T-cell (primary cell): ENCODE results near the gene LST1. TPM values are rescaled to one million over a fixed set of nuclear protein-coding genes. Genes with fewer than 3 reads are reported as not detected.
A peak's percentile ranks its signal among the peaks of the same experiment; 100 is the strongest.

Experiments
- ATAC-seq, 4 experiments: fragments of 200-7000 bp in 3 of 4; fragments of 150-1000 bp in 1 of 4; cut with Tn5 transposase; replicated peaks in 1 of 4; 1 replicate in 3 of 4; 2 replicates in 1 of 4; pipeline ENCODE4 v1.10.0; 2021; ENCODE audit warnings: moderate library complexity in 3 of 4, mild to moderate bottlenecking in 2 of 4, moderate number of reproducible peaks in 1 of 4
- CTCF ChIA-PET, 2 donors: fragments of 300-600 bp; sonication (Branson Sonifier 250); formaldehyde crosslinking; loops; one replicate each; lab custom pipeline; 2022; ENCODE audit warnings: antibody characterized with exemption in 2 of 2; lab: Charles Lee
- POLR2A ChIA-PET, 2 donors: fragments of 300-600 bp; sonication (Branson Sonifier 250); formaldehyde crosslinking; loops; one replicate each; lab custom pipeline; 2022; ENCODE audit warnings: antibody characterized with exemption in 2 of 2; lab: Charles Lee
- DNase-seq, 35 experiments: peaks; one replicate each; pipeline versions ENCODE4 v3.0.0 to v3.0.0-alpha.2; 2013 to 2023
- H3K27ac ChIP-seq: one replicate; pipeline ENCODE4 v1.5.1; 2013; ENCODE audit warnings: low read length
- H3K27me3 ChIP-seq, 2 experiments: replicated peaks in 1 of 2; 1 replicate in 1 of 2; 2 replicates in 1 of 2; pipeline versions ENCODE4 v1.6.1 to v1.7.0; 2013; ENCODE audit warnings: low read length in 1 of 2, mixed read lengths in 1 of 2; ENCODE audit not compliant: control insufficient read depth in 2 of 2, insufficient read depth in 2 of 2; ENCODE audit errors: extremely low read depth in 1 of 2
- H3K36me3 ChIP-seq, 2 donors: 1 replicate in 1 of 2; 2 replicates in 1 of 2; pipeline versions ENCODE4 v1.6.1 to v1.7.0; 2013; ENCODE audit warnings: low read length in 1 of 2; ENCODE audit not compliant: control insufficient read depth in 2 of 2, insufficient read depth in 1 of 2; ENCODE audit errors: extremely low read depth in 1 of 2
- H3K4me1 ChIP-seq, 2 experiments: 1 replicate in 1 of 2; 2 replicates in 1 of 2; pipeline versions ENCODE4 v1.6.1 to v1.7.0; 2013; ENCODE audit warnings: low read length in 2 of 2, mixed read lengths in 1 of 2; ENCODE audit not compliant: insufficient read depth in 2 of 2, control insufficient read depth in 1 of 2; ENCODE audit errors: extremely low read depth in 1 of 2
- H3K4me3 ChIP-seq, 2 donors: 1 replicate in 1 of 2; 2 replicates in 1 of 2; pipeline versions ENCODE4 v1.5.1 to v1.7.0; 2013; ENCODE audit warnings: mild to moderate bottlenecking in 2 of 2, low read length in 1 of 2, moderate library complexity in 1 of 2; ENCODE audit not compliant: control insufficient read depth in 1 of 2; ENCODE audit errors: extremely low read depth in 1 of 2
- H3K9me3 ChIP-seq: 2 replicates; pipeline ENCODE4 v1.7.0; 2013
- H3K27ac Mint-ChIP-seq, 2 donors: one replicate each; pipeline ENCODE4 v1.8.0; 2020 to 2021; ENCODE audit warnings: mild to moderate bottlenecking in 2 of 2, mixed read lengths in 2 of 2
- H3K27me3 Mint-ChIP-seq, 2 donors: one replicate each; pipeline ENCODE4 v1.8.0; 2021 to 2022; ENCODE audit warnings: mixed read lengths in 2 of 2
- H3K36me3 Mint-ChIP-seq: one replicate; pipeline ENCODE4 v1.8.0; 2021; ENCODE audit warnings: mixed read lengths
- H3K4me1 Mint-ChIP-seq, 3 donors: one replicate each; pipeline ENCODE4 v1.8.0; 2020 to 2022; ENCODE audit warnings: mixed read lengths in 3 of 3, mild to moderate bottlenecking in 1 of 3
- H3K4me3 Mint-ChIP-seq, 3 donors: one replicate each; pipeline ENCODE4 v1.8.0; 2020 to 2022; ENCODE audit warnings: mild to moderate bottlenecking in 3 of 3, mixed read lengths in 3 of 3, moderate library complexity in 3 of 3
- H3K9me3 Mint-ChIP-seq, 3 donors: one replicate each; pipeline ENCODE4 v1.8.0; 2020 to 2022; ENCODE audit warnings: mixed read lengths in 3 of 3
- WGBS: methylation state at CpG from one replicate; pipeline ENCODE4 v1.1.5; 2013; ENCODE audit warnings: missing lambda C conversion rate; ENCODE audit not compliant: insufficient coverage; 5-methylcytosine and 5-hydroxymethylcytosine counted together
- total RNA-seq, 35 experiments: library from RNA in 6 of 35; stranded (reverse) in 6 of 35; fragments of 120-200 nt in 1 of 35; gene quantifications; one replicate each; pipeline versions ENCODE4 v1.2.1 to v1.2.4 and lab custom pipeline; 2013 to 2026

LST1 gene
- total RNA-seq, 5 donors from 2014 or later (not counting 1 experiment from before 2014, with no cell fraction given), result 13.4 to 28.0 (median 20.4) TPM

GRCh38 chr6:31631209-31631608, 45.1 kb downstream of the LST1 start:
- no peak overlapping the region for H3K27ac Mint-ChIP-seq
- DNase-seq (no peak), ATAC-seq (peak in 1 of 4 experiments; percentile 10)
- H3K36me3 ChIP-seq, result peaks cover 40 to 98% of the 10 kb centered on the region in 2 donors
- H3K9me3 ChIP-seq, result no peaks in the 10 kb centered on the region
- no peaks in the 10 kb centered on the region for H3K4me1 ChIP-seq
- no peaks in the 10 kb centered on the region for H3K27me3 Mint-ChIP-seq
- peaks cover 60% of the 10 kb centered on the region for H3K36me3 Mint-ChIP-seq
- ChIA-PET CTCF (no interaction called here), POLR2A (no interaction called here)
- peaks cover 0 to 14% (median 3%) of the 10 kb centered on the region in 3 donors for H3K4me1 Mint-ChIP-seq
- no peaks in the 10 kb centered on the region for H3K9me3 Mint-ChIP-seq
- no peak overlapping the region for H3K27ac ChIP-seq
- WGBS, result 99% methylated on average over 9 of the region's 16 CpGs
- no peak overlapping the region for H3K4me3 ChIP-seq
- H3K27me3 ChIP-seq, result no peaks in the 10 kb centered on the region
- H3K4me3 Mint-ChIP-seq, result no peak overlapping the region

- H3K36me3 Mint-ChIP-seq, result peaks cover 61% of the 10 kb centered on the region
- H3K27me3 Mint-ChIP-seq, result no peaks in the 10 kb centered on the region
- ChIA-PET POLR2A (no interaction called here), CTCF (no interaction called here)
- no peak for DNase-seq
- peaks cover 0 to 14% (median 3%) of the 10 kb centered on the region in 3 donors for H3K4me1 Mint-ChIP-seq
- peaks cover 40 to 98% of the 10 kb centered on the region in 2 donors for H3K36me3 ChIP-seq
- H3K4me3 Mint-ChIP-seq, result no peak overlapping the region
- H3K9me3 Mint-ChIP-seq, result no peaks in the 10 kb centered on the region
- no peaks in the 10 kb centered on the region for H3K9me3 ChIP-seq
- no peaks in the 10 kb centered on the region for H3K4me1 ChIP-seq
- H3K4me3 ChIP-seq, result no peak overlapping the region
- H3K27ac ChIP-seq, result no peak overlapping the region
- ATAC-seq, result peak in 1 of 4 experiments; percentile 5
- no peak overlapping the region for H3K27ac Mint-ChIP-seq
- H3K27me3 ChIP-seq, result no peaks in the 10 kb centered on the region
- 97% methylated on average over 19 of the region's 32 CpGs for WGBS
Observed at GRCh38 chr6:31631681-31632278, 45.7 kb downstream of the LST1 start.

- H3K4me3 ChIP-seq, result no peak overlapping the region
- ChIA-PET POLR2A (no interaction called here), CTCF (no interaction called here)
- 98% methylated on average over 9 of the region's 26 CpGs for WGBS
- H3K27me3 ChIP-seq, result no peaks in the 10 kb centered on the region
- H3K9me3 ChIP-seq, result no peaks in the 10 kb centered on the region
- Mint-ChIP-seq H3K27ac (no peak overlapping the region), H3K36me3 (peaks cover 62% of the 10 kb centered on the region), H3K9me3 (no peaks in the 10 kb centered on the region), H3K4me3 (no peak overlapping the region), H3K4me1 (peaks cover 0 to 11% (median 3%) of the 10 kb centered on the region in 3 donors), H3K27me3 (no peaks in the 10 kb centered on the region)
- ATAC-seq (no peak), DNase-seq (no peak)
- peaks cover 39 to 98% of the 10 kb centered on the region in 2 donors for H3K36me3 ChIP-seq
- no peaks in the 10 kb centered on the region for H3K4me1 ChIP-seq
- no peak overlapping the region for H3K27ac ChIP-seq
Observed at GRCh38 chr6:31632279-31632946, 46.3 kb downstream of the LST1 start.

GRCh38 chr6:31633447-31633846, 47.4 kb downstream of the LST1 start:
- POLR2A ChIA-PET, result interaction anchor here in 1 of 2 donors (1.0 kb wide), 1 partner anchor 35 kb away, joined by 10 read pairs; no protein-coding TSS in a partner anchor
- H3K27me3 Mint-ChIP-seq, result no peaks in the 10 kb centered on the region
- H3K36me3 Mint-ChIP-seq, result peaks cover 52% of the 10 kb centered on the region
- no peaks in the 10 kb centered on the region for H3K9me3 ChIP-seq
- H3K36me3 ChIP-seq, result peaks cover 37 to 97% of the 10 kb centered on the region in 2 donors
- DNase-seq (no peak), ATAC-seq (no peak)
- no peaks in the 10 kb centered on the region for H3K27me3 ChIP-seq
- no peak overlapping the region for H3K27ac Mint-ChIP-seq
- CTCF ChIA-PET, result no interaction called here
- no peak overlapping the region for H3K4me3 ChIP-seq
- WGBS, result 92% methylated on average over 5 of the region's 7 CpGs
- H3K4me3 Mint-ChIP-seq, result no peak overlapping the region
- H3K9me3 Mint-ChIP-seq, result no peaks in the 10 kb centered on the region
- H3K4me1 Mint-ChIP-seq, result peaks cover 0 to 6% (median 0%) of the 10 kb centered on the region in 3 donors
- no peaks in the 10 kb centered on the region for H3K4me1 ChIP-seq
- H3K27ac ChIP-seq, result no peak overlapping the region

- H3K27me3 ChIP-seq, result no peaks in the 10 kb centered on the region
- no peak overlapping the region for H3K27ac Mint-ChIP-seq
Observed at GRCh38 chr6:31634131-31634530, 48.1 kb downstream of the LST1 start.

GRCh38 chr6:31634969-31635575, 49.0 kb downstream of the LST1 start:
- ChIA-PET CTCF (no interaction called here), POLR2A (no interaction called here)
- Mint-ChIP-seq H3K9me3 (no peaks in the 10 kb centered on the region), H3K4me3 (no peak overlapping the region), H3K27ac (no peak overlapping the region), H3K4me1 (peaks cover 0 to 6% (median 2%) of the 10 kb centered on the region in 3 donors), H3K36me3 (peaks cover 51% of the 10 kb centered on the region), H3K27me3 (no peaks in the 10 kb centered on the region)
- Histone ChIP-seq H3K9me3 (no peaks in the 10 kb centered on the region), H3K4me3 (no peak overlapping the region), H3K27me3 (no peaks in the 10 kb centered on the region), H3K4me1 (no peaks in the 10 kb centered on the region), H3K27ac (no peak overlapping the region), H3K36me3 (peaks cover 36 to 98% of the 10 kb centered on the region in 2 donors)
- 86% methylated on average over 8 of the region's 11 CpGs for WGBS
- peak in 1 of 4 experiments; percentile 21 for ATAC-seq
- no peak for DNase-seq

More at GRCh38 chr6:31634131-31634530, 48.1 kb downstream of the LST1 start:
- DNase-seq, result no peak
- ChIA-PET POLR2A (interaction anchor here in 1 of 2 donors (1.0 kb wide), 1 partner anchor 35 kb away, joined by 10 read pairs; no protein-coding TSS in a partner anchor), CTCF (no interaction called here)
- H3K4me3 ChIP-seq, result no peak overlapping the region
- no peak for ATAC-seq
- no peaks in the 10 kb centered on the region for H3K9me3 ChIP-seq
- H3K36me3 ChIP-seq, result peaks cover 37 to 97% of the 10 kb centered on the region in 2 donors
- H3K9me3 Mint-ChIP-seq, result no peaks in the 10 kb centered on the region
- peaks cover 52% of the 10 kb centered on the region for H3K36me3 Mint-ChIP-seq
- H3K27ac ChIP-seq, result no peak overlapping the region
- peaks cover 0 to 6% (median 0%) of the 10 kb centered on the region in 3 donors for H3K4me1 Mint-ChIP-seq
- no peak overlapping the region for H3K4me3 Mint-ChIP-seq
- no peaks in the 10 kb centered on the region for H3K4me1 ChIP-seq
- no CpG with 5 or more reads among the region's 3 CpGs for WGBS
- H3K27me3 Mint-ChIP-seq, result no peaks in the 10 kb centered on the region
